Esophagus muscularis mucosa (tissue), 4 donors: ENCODE measurements around the gene FREM3. TPM values are rescaled to one million over a fixed set of nuclear protein-coding genes. Genes with fewer than 3 reads are reported as not detected.
"Not testable (repeated sequence)": the region's sequence is repeated elsewhere in the genome, so short reads cannot be mapped to it uniquely, and the experiment has no call there.

Experiments
- DNase-seq: peaks from one replicate; pipeline ENCODE4 v3.0.0-alpha.2; 2017; ENCODE audit errors: extremely low spot score
- H3K27ac ChIP-seq, 4 donors: fragments of 200-600 bp; sonication (generic); replicated peaks in 1 of 4; 1 replicate in 3 of 4; 2 replicates in 1 of 4; pipeline ENCODE4 v1.5.1; 2016 to 2019; ENCODE audit warnings: mild to moderate bottlenecking in 1 of 4
- H3K27me3 ChIP-seq, 4 donors: fragments of 200-600 bp; sonication (generic); one replicate each; pipeline versions ENCODE4 v1.5.1 to v1.6.0; 2016 to 2019
- H3K36me3 ChIP-seq, 4 donors: fragments of 200-600 bp; sonication (generic); one replicate each; pipeline ENCODE4 v1.5.1; 2016 to 2019
- H3K4me1 ChIP-seq, 4 donors: fragments of 200-600 bp; sonication (generic); one replicate each; pipeline ENCODE4 v1.5.1; 2016 to 2019
- H3K4me3 ChIP-seq, 4 donors: fragments of 200-600 bp; sonication (generic); 1 replicate in 2 of 4; 2 replicates in 2 of 4; pipeline ENCODE4 v1.5.1; 2016 to 2019; ENCODE audit warnings: mild to moderate bottlenecking in 4 of 4, moderate library complexity in 1 of 4
- H3K9me3 ChIP-seq, 4 donors: fragments of 200-600 bp; sonication (generic); 1 replicate in 3 of 4; 2 replicates in 1 of 4; pipeline ENCODE4 v1.5.1; 2016 to 2019
- CTCF ChIP-seq, 3 experiments: fragments of 200-600 bp in 2 of 3; fragments of 450-650 bp in 1 of 3; sonication (generic) in 2 of 3; IDR thresholded peaks; one replicate each; pipeline ENCODE4 v1.5.1; 2017 to 2019; ENCODE audit warnings: antibody characterized with exemption in 3 of 3, mild to moderate bottlenecking in 2 of 3, moderate library complexity in 1 of 3
- EP300 ChIP-seq: sonication (generic); formaldehyde crosslinking; IDR thresholded peaks from one replicate; pipeline ENCODE4 v1.6.1; 2017; ENCODE audit warnings: antibody characterized with exemption
- POLR2A ChIP-seq: fragments of 450-650 bp; IDR thresholded peaks from one replicate; pipeline ENCODE4 v1.6.1; 2017; ENCODE audit warnings: antibody characterized with exemption, moderate library complexity, mild to moderate bottlenecking, low read depth
- POLR2AphosphoS5 ChIP-seq, 2 donors: sonication (generic); formaldehyde crosslinking; IDR thresholded peaks; one replicate each; pipeline ENCODE4 v1.6.1; 2017; ENCODE audit warnings: antibody characterized with exemption in 2 of 2
- WGBS: methylation state at CpG from one replicate; pipeline ENCODE4 v1.1.5; 2018; 5-methylcytosine and 5-hydroxymethylcytosine counted together
- intact Hi-C: fragments of 100-400 bp; cut with DNase I; formaldehyde crosslinking; loops from one replicate; pipeline ENCODE4 v1.15.1; 2023
- total RNA-seq, 4 donors: library from RNA; depleted of rRNA; stranded (reverse); fragments of >200 nt; gene quantifications; one replicate each; pipeline versions ENCODE4 v1.1.0 to v1.2.1, GENCODE V29; 2016

FREM3 gene
- total RNA-seq, 4 donors from 2014 or later: not detected

- H3K4me3 ChIP-seq: no peak overlapping the region
- TF ChIP-seq POLR2A: no peak
- no peak for TF ChIP-seq EP300
- TF ChIP-seq CTCF (IDR thresholded peaks at IDR 0.05): no peak
- TF ChIP-seq POLR2AphosphoS5 (IDR thresholded peaks at IDR 0.05): no peak
- peaks cover 0 to 3% (median under 1%) of the 10 kb centered on the region in 4 donors for H3K4me1 ChIP-seq
- intact Hi-C loops: no loop called here
- H3K27ac ChIP-seq: no peak overlapping the region
- DNase-seq: no peak
- WGBS: 63% methylated on average over 1 of the region's 1 CpG
- H3K36me3 ChIP-seq: no peaks in the 10 kb centered on the region
- H3K9me3 ChIP-seq: no peaks in the 10 kb centered on the region
- H3K27me3 ChIP-seq: no peaks in the 10 kb centered on the region
Observed at GRCh38 chr4:143736861-143737260, 36.4 kb upstream of the FREM3 start.

- 84% methylated on average over 6 of the region's 6 CpGs for WGBS
- H3K4me1 ChIP-seq, intact Hi-C loops, H3K36me3 ChIP-seq, H3K9me3 ChIP-seq, DNase-seq, H3K4me3 ChIP-seq, H3K27ac ChIP-seq, H3K27me3 ChIP-seq: not testable (repeated sequence)
Observed at GRCh38 chr4:143736061-143736460, 35.6 kb upstream of the FREM3 start.

GRCh38 chr4:143728166-143728565 lies 27.7 kb upstream of the FREM3 start:
- no peak overlapping the region for H3K4me3 ChIP-seq
- intact Hi-C loops: no loop called here
- no peak for DNase-seq
- no peaks in the 10 kb centered on the region for H3K9me3 ChIP-seq
- no peaks in the 10 kb centered on the region for H3K27me3 ChIP-seq
- H3K4me1 ChIP-seq: peaks cover 0 to 10% (median 3%) of the 10 kb centered on the region in 4 donors
- TF ChIP-seq EP300: no peak
- no peak for TF ChIP-seq POLR2A
- no peak for TF ChIP-seq POLR2AphosphoS5 (IDR thresholded peaks at IDR 0.05)
- no peak for TF ChIP-seq CTCF (IDR thresholded peaks at IDR 0.05)
- no peaks in the 10 kb centered on the region for H3K36me3 ChIP-seq
- no peak overlapping the region for H3K27ac ChIP-seq
- 38% methylated on average over 3 of the region's 3 CpGs for WGBS

GRCh38 chr4:143726714-143727113 lies 26.2 kb upstream of the FREM3 start:
- no peaks in the 10 kb centered on the region for H3K9me3 ChIP-seq
- H3K4me1 ChIP-seq: peaks cover 0 to 7% (median 1%) of the 10 kb centered on the region in 4 donors
- DNase-seq: no peak
- WGBS: 76% methylated on average over 1 of the region's 1 CpG
- intact Hi-C loops: no loop called here
- TF ChIP-seq POLR2AphosphoS5 (IDR thresholded peaks at IDR 0.05) (no peak), CTCF (IDR thresholded peaks at IDR 0.05) (no peak), POLR2A (no peak)
- H3K4me3 ChIP-seq: no peak overlapping the region
- no peaks in the 10 kb centered on the region for H3K27me3 ChIP-seq
- H3K27ac ChIP-seq: no peak overlapping the region
- H3K36me3 ChIP-seq: no peaks in the 10 kb centered on the region

- no peaks in the 10 kb centered on the region for H3K9me3 ChIP-seq
- H3K36me3 ChIP-seq: no peaks in the 10 kb centered on the region
- no peak overlapping the region for H3K4me3 ChIP-seq
- no peaks in the 10 kb centered on the region for H3K4me1 ChIP-seq
- TF ChIP-seq POLR2AphosphoS5 (IDR thresholded peaks at IDR 0.05) (no peak), EP300 (no peak), CTCF (IDR thresholded peaks at IDR 0.05) (no peak), POLR2A (no peak)
- DNase-seq: no peak
- intact Hi-C loops: no loop called here
- H3K27me3 ChIP-seq: no peaks in the 10 kb centered on the region
- 95% methylated on average over 1 of the region's 1 CpG for WGBS
- H3K27ac ChIP-seq: no peak overlapping the region
Observed at GRCh38 chr4:143721317-143721716, 20.8 kb upstream of the FREM3 start.

- H3K36me3 ChIP-seq, intact Hi-C loops, DNase-seq, H3K4me1 ChIP-seq, H3K27me3 ChIP-seq, H3K27ac ChIP-seq, H3K4me3 ChIP-seq, H3K9me3 ChIP-seq: not testable (repeated sequence)
- WGBS: no CpG with 5 or more reads among the region's 1 CpG
Observed at GRCh38 chr4:143718748-143719147, 18.3 kb upstream of the FREM3 start.
